Endometrial microvascular endothelial cells (primary cell): ENCODE measurements around the gene ZNF362. TPM values are rescaled to one million over a fixed set of nuclear protein-coding genes. Genes with fewer than 3 reads are reported as not detected.

Experiments
- in situ Hi-C: cut with HindIII; loops from 2 replicates; pipeline ENCODE4 v1.10.0; 2017; ENCODE audit warnings: low sequenced_read_pairs, low pct_unique_long_range_greater_than_20kb; ENCODE audit errors: inconsistent ontology term
- total RNA-seq: library from RNA; depleted of rRNA; stranded (reverse); fragments of >200 nt; gene quantifications from one replicate; pipeline ENCODE4 v1.2.3, GENCODE V29; 2015; ENCODE audit errors: inconsistent ontology term

The ZNF362 gene
- total RNA-seq, 1 donor from 2014 or later, result 6.2 TPM

DNA sequence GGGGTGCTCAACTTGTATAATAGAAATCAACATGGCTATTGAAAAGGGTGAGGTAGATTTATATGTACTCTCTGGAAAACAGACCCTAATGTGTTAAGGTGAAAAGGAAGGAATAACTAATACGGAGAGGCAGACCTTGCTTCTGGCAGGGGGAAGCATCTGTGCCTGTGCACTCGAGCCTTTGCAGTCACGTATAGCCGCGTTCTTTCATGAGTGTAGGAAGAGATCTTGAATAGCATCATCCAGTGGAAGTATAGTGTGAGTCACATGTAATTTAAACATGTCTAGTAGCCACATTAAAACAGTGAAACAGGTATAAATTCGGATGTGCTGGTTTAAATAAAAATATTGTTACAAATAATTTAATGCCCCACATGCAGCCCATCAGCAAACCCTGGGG is 61.7 kb downstream of the ZNF362 start:
- in situ Hi-C loops, result no loop called here

GRCh38 chr1:33319186-33319948 is 63.1 kb downstream of the ZNF362 start:
- in situ Hi-C loops, result no loop called here

DNA sequence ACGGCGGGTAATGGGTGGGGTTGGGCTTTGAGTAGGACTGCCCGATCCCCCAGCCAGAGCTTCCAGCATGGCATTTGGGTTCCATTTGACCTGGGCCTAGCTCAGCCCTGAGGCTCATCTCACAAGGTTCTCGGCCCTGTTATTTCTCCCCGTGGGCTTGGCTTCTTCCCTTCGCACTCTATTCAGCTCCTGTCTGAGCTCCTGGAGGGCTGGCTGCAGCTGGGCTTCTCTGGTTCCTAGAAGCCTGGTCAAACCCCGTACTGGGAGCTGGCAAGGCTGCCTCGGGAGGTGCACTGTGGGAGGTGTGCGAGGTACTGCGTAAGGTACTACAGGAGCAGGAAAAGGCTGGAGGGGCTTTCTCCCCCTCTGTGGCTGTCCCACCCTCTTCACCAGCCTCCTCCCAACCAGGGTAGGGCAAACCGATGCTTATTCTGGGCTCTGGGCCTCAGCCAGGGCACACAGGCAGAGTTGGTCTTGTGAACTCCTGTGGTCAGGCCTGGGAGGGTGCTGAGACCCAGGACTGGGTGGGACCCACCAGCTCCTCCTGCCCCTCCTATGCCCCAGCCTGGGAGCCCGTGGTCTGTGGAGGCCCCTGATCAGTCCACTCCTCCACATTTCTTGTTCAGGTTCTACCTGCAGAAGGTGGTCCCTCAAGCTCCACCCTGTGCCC is 63.8 kb downstream of the ZNF362 start:
- in situ Hi-C loops, result no loop called here

DNA sequence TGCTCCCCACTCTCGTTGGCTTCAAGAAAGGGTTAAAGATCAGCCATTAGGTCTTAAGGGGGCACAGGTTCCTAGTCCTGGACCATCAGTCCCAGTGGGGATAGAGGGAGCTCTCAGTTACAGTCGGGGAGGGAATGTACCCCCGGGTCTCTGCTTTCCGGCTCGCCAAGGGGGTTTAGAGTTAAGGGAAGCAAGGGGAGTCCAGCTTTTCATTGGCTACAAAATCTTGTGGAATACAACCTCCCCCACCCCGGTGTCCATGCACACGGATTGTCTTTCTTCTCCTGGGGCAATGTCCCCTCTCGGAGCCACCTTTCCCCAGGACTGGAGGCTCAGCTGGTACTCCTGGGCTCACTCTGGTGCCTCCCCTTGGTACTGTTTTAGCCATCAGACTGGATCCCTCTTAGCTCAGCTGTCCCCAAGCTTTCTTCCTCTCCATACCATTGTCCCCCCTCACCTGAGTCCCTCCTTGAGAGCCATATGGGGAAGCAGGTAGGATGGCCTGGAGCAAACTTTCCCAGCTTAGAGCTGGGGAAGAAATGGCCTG is 64.4 kb downstream of the ZNF362 start, which contains the start of gene A3GALT2:
Gene A3GALT2, minus strand, starts transcription at position 480 of the 547 bp plus-strand sequence. Its CDS starts 0 bp downstream, at position 480.
- in situ Hi-C loops, result no loop called here

GRCh38 chr1:33321178-33321577 is 64.9 kb downstream of the ZNF362 start:
- in situ Hi-C loops, result no loop called here

- in situ Hi-C loops, result no loop called here
Observed at GRCh38 chr1:33322109-33322508, 65.8 kb downstream of the ZNF362 start.

DNA sequence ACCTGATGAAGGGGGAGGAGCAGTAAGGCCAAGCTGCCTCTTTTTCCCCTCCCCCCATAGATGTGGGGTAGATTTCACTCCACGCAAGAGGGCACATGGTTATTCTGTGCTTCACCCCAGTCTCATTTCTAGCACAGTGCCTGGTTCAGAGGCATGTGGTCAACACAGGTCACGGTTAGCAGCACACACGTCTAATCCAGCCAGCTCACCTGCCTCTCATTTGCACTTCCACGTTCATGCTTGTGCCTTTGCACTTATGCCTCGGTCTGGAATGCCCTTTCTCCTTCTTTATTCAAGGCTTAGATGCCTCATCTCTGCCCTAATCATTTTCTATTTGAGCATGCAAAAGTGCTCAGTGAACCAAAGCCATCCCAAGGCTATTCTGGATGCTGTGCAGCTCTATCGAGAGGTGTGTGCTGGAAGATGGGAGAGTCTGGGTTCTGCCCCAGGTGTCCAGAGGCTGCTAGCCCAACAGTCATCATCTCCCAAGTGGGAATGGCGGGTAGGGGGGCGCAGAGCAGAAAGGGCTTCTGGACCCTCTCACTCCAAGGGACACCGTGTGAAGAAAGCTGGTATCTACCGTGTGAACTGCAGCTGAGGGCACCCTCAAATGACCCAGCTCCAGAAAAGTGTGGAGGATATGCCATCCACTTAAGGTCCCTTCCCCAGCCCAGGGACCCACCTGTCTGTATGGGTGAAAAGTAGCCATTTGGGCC is 66.7 kb downstream of the ZNF362 start:
- in situ Hi-C loops, result no loop called here

DNA sequence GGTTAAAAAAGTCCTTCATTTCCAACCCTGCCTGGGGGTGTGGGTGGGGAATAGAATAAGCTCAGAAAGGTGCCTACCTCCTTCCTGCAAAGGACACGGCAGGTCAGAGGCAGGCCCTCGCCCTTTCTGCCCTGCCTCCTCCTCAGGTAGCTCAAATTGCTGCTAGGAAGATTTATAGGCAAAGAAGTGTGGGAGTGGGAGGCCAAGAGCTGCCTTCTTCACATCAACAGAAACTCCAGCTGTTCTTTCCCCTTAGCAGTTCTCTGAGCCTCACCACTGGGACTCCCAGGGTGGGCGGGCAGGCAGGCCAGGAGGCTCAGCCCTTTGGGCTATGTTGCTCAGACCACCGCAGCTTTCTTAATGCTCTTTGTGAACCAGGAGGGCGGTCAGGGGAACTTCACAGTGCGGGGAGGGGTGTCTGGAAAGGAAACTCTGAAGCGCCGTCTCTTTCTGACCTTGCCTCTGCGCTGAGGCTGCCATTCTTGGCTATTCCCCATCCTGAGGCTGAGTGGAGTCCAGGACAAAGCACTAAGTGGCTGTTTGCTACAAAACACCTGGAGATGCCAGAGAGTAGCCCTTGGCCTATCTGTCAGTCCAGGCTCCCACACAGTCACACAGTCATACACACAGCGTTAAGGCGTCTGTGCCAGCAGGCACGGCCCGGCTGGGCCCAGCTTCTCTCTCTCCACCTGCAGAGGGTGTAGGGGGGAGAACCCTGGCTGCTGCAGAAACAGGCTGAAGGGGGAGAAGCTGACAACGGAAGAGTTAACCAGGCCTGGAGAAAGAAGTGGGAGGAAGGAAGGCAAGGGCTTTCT is 67.6 kb downstream of the ZNF362 start:
- in situ Hi-C loops, result no loop called here

DNA sequence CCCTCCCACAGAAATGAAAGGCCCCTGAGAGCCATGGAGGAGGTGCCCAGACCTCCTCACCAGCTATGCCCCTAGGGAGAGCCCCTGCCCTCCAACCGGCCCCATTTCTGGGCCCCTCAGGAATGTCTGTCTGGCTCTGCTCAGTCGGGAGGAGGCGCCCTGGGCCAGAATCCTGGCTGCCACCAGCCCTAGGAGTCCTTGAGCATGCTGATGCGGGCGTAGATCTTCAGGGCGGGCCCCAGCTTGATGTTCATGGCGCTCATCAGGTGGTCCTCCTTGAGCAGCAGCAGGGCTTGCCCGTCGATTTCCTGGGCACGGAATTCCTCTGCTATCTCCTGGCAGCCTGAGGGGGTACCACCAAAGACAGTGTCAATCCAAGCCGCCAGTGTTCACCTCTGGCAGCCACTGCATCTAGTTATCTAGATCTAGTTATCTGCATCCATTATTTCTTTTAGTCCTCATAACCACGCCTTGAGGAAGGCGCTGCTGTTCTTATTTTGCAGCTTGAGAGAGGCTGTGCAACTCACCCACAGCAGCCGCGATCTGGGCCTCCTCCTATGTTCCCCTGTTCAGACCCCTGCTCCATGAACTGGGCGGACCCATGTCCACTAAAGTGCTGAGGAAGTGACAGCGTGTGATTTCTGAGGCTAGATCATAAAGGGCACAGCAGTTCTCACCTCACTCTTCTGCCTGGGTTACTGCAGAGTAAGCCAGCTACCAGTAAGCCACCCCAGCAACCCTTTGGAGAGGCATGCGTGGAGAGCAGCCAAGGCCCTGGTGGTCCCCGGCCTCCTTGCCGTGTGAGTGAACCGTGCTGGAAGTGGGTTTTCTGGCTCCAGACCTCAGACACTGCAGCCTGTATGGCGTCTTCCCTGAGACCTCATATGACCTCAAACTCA is 68.6 kb downstream of the ZNF362 start:
- in situ Hi-C loops, result no loop called here

GRCh38 chr1:33326785-33327184 is 70.5 kb downstream of the ZNF362 start:
- in situ Hi-C loops, result no loop called here

GRCh38 chr1:33327587-33328325 is 71.5 kb downstream of the ZNF362 start:
- in situ Hi-C loops, result no loop called here

DNA sequence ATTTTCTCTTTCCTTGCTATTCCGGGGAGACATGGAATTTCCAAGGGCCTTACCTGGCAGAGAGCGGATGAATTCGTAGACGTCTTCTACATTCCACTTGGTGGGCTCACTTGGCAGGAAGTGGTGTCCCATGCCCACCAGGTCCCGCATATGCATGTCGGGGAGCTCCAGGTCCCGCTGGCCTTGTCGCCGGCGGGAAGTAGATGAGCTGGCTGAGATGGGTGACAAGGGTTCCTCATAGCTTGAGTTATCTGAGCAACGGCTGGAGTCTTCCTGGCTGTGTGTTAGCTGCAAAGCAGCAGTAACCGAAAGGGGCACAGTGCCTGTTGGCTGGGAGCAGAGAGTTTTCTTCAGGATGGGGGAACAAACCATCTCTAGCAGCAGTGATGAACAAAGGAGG is 72.5 kb downstream of the ZNF362 start:
- in situ Hi-C loops, result no loop called here

- in situ Hi-C loops, result no loop called here
Observed at GRCh38 chr1:33329600-33330305, 73.5 kb downstream of the ZNF362 start.

DNA sequence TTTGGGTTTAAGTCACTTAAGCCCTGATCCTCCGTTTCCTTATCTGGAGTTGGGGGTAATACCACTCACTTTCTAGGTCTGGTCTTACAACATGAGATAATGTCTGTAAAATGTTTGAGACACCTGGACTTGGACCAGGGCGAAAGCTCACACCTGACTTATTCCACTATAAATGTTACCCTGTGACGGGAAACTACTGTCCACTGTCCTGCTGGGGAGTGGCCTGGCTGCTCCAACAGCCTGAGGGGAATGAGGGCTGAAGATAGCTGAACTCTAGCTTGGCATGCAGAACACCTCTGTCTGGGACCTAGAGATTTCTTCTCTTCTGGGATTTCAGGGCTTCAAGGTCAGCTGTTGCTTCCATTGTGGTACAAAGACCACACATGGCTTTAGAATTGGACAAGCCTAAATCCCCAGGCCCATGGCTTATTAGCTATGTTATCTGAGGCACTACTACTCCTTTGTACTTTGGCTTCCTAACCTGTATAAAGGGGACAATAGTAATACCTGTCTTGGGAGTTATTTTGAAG is 74.1 kb downstream of the ZNF362 start:
- in situ Hi-C loops, result no loop called here

DNA sequence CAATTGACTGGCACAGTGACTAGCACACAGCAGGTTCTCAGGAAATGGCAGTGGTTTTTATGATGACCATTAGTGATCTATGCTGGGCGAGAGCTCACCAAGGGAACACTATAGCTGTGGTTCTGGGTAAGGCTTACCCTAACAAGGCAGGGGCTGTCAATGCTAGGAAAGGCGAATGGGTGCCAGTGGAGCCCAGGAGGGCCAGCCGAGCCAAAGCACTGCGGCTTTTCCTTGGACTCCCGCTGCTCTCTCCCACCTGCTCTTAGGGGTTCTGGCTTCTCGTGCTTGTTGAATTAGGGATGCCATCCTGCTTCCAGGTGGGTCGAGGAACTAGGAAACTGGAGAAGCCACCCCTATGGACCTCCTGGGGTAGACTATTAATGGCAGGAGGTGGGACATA is 74.6 kb downstream of the ZNF362 start:
- in situ Hi-C loops, result no loop called here
